Endothelial cell of hepatic sinusoid (primary cell): ENCODE measurements around the gene RMI1.
"Not testable (repeated sequence)": the region's sequence is repeated elsewhere in the genome, so short reads cannot be mapped to it uniquely, and the experiment has no call there.

Experiments
- in situ Hi-C: cut with HindIII; loops from 2 replicates; pipeline ENCODE4 v1.10.0; 2017; ENCODE audit warnings: low sequenced_read_pairs

RMI1 gene

GRCh38 chr9:83999141-83999918 lies 18.7 kb downstream of the RMI1 start:
- in situ Hi-C loops: no loop called here

GRCh38 chr9:84000186-84000585 lies 19.6 kb downstream of the RMI1 start:
- in situ Hi-C loops: loop anchor here (5.0 kb wide), 1 partner anchor 57 kb away; no protein-coding TSS in a partner anchor

- in situ Hi-C loops: loop anchor here (5.0 kb wide), 1 partner anchor 56 kb away; no protein-coding TSS in a partner anchor
Measured at GRCh38 chr9:84001621-84002020, 21.0 kb downstream of the RMI1 start.

- in situ Hi-C loops: loop anchor here (5.0 kb wide), 1 partner anchor 55 kb away; no protein-coding TSS in a partner anchor
Measured at GRCh38 chr9:84002344-84002743, 21.7 kb downstream of the RMI1 start.

GRCh38 chr9:84003246-84003645 lies 22.6 kb downstream of the RMI1 start:
- in situ Hi-C loops: loop anchor here (5.0 kb wide), 1 partner anchor 54 kb away; no protein-coding TSS in a partner anchor

GRCh38 chr9:84007662-84008061 lies 27.1 kb downstream of the RMI1 start:
- in situ Hi-C loops: no loop called here

GRCh38 chr9:84024041-84024575 lies 43.5 kb downstream of the RMI1 start:
- in situ Hi-C loops: no loop called here

- in situ Hi-C loops: no loop called here
Measured at GRCh38 chr9:84027201-84027600, 46.6 kb downstream of the RMI1 start.

GRCh38 chr9:84031534-84031933 lies 50.9 kb downstream of the RMI1 start:
- in situ Hi-C loops: no loop called here

GRCh38 chr9:84041857-84042256 lies 61.3 kb downstream of the RMI1 start:
- in situ Hi-C loops: not testable (repeated sequence)

GRCh38 chr9:84045481-84046097 lies 65.0 kb downstream of the RMI1 start:
- in situ Hi-C loops: no loop called here
